Measurements from ENCODE around the gene PDLIM1.

DNA sequence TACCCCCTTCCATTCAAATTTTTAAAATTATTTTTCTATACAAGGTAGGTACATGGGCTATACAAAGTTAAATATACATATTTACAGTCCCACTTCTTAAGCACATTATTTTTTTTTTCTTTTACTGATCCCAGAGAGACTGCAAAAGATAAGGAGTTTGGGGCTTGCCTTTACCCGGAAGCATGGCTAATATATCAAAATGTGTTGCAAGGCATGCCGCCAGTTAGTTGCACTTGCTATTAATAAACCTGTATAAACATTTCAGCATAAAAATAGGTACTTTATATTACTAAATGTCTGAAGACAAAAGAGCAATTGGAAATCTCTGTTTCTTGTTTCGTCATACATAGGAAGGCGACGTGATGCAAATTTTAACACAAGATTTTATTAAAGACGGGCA, 21.5 kb upstream of the PDLIM1 start:
- TF ChIP-seq, protein P1, sequence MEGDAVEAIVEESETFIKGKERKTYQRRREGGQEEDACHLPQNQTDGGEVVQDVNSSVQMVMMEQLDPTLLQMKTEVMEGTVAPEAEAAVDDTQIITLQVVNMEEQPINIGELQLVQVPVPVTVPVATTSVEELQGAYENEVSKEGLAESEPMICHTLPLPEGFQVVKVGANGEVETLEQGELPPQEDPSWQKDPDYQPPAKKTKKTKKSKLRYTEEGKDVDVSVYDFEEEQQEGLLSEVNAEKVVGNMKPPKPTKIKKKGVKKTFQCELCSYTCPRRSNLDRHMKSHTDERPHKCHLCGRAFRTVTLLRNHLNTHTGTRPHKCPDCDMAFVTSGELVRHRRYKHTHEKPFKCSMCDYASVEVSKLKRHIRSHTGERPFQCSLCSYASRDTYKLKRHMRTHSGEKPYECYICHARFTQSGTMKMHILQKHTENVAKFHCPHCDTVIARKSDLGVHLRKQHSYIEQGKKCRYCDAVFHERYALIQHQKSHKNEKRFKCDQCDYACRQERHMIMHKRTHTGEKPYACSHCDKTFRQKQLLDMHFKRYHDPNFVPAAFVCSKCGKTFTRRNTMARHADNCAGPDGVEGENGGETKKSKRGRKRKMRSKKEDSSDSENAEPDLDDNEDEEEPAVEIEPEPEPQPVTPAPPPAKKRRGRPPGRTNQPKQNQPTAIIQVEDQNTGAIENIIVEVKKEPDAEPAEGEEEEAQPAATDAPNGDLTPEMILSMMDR (IDR thresholded peaks at IDR 0.05; ENCODE audit: insufficient read depth, low read length): no peak
- TF ChIP-seq POLR2AphosphoS5 (IDR thresholded peaks at IDR 0.05; ENCODE audit: low read depth): no peak
- TF ChIP-seq, protein P2, sequence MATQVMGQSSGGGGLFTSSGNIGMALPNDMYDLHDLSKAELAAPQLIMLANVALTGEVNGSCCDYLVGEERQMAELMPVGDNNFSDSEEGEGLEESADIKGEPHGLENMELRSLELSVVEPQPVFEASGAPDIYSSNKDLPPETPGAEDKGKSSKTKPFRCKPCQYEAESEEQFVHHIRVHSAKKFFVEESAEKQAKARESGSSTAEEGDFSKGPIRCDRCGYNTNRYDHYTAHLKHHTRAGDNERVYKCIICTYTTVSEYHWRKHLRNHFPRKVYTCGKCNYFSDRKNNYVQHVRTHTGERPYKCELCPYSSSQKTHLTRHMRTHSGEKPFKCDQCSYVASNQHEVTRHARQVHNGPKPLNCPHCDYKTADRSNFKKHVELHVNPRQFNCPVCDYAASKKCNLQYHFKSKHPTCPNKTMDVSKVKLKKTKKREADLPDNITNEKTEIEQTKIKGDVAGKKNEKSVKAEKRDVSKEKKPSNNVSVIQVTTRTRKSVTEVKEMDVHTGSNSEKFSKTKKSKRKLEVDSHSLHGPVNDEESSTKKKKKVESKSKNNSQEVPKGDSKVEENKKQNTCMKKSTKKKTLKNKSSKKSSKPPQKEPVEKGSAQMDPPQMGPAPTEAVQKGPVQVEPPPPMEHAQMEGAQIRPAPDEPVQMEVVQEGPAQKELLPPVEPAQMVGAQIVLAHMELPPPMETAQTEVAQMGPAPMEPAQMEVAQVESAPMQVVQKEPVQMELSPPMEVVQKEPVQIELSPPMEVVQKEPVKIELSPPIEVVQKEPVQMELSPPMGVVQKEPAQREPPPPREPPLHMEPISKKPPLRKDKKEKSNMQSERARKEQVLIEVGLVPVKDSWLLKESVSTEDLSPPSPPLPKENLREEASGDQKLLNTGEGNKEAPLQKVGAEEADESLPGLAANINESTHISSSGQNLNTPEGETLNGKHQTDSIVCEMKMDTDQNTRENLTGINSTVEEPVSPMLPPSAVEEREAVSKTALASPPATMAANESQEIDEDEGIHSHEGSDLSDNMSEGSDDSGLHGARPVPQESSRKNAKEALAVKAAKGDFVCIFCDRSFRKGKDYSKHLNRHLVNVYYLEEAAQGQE (IDR thresholded peaks at IDR 0.05; ENCODE audit: insufficient replicate concordance, low read depth): no peak

All from HL-60 (cell line).